Mesothelial cell of epicardium (in vitro differentiated cells): Measurements from ENCODE around the gene TMEM187. TPM values are rescaled to one million over a fixed set of nuclear protein-coding genes. Genes with fewer than 3 reads are reported as not detected.

ENCODE experiments used
- DNase-seq, 2 experiments: peaks; one replicate each; pipeline ENCODE4 v3.0.0; 2021; ENCODE audit warnings: low spot score in 2 of 2; ENCODE audit not compliant: unreplicated experiment in 2 of 2
- H3K27ac Mint-ChIP-seq: 2 replicates; pipeline ENCODE4 v1.8.0; 2021; ENCODE audit warnings: mixed read lengths
- H3K27me3 Mint-ChIP-seq: 2 replicates; pipeline ENCODE4 v1.8.0; 2021; ENCODE audit warnings: low read depth, mixed read lengths
- H3K36me3 Mint-ChIP-seq: 2 replicates; pipeline ENCODE4 v1.8.0; 2021; ENCODE audit warnings: mixed read lengths
- H3K4me1 Mint-ChIP-seq: 2 replicates; pipeline ENCODE4 v1.8.0; 2021; ENCODE audit warnings: mixed read lengths
- H3K4me3 Mint-ChIP-seq: 2 replicates; pipeline ENCODE4 v1.8.0; 2021; ENCODE audit warnings: mild to moderate bottlenecking, moderate library complexity, mixed read lengths
- H3K9me3 Mint-ChIP-seq: 2 replicates; pipeline ENCODE4 v1.8.0; 2021; ENCODE audit warnings: mixed read lengths
- total RNA-seq: library from RNA; stranded (reverse); gene quantifications from 3 replicates; pipeline ENCODE4 v1.2.1, GENCODE V29; 2021
- TF ChIP-seq, protein P1 (sequence below): fragments of 200-600 bp; sonication (generic); IDR thresholded peaks from one replicate; pipeline ENCODE4 v1.5.0; 2021; ENCODE audit warnings: antibody characterized with exemption; ENCODE audit not compliant: unreplicated experiment

TMEM187 gene
- total RNA-seq, 1 donor from 2014 or later: 15.0 TPM

DNA sequence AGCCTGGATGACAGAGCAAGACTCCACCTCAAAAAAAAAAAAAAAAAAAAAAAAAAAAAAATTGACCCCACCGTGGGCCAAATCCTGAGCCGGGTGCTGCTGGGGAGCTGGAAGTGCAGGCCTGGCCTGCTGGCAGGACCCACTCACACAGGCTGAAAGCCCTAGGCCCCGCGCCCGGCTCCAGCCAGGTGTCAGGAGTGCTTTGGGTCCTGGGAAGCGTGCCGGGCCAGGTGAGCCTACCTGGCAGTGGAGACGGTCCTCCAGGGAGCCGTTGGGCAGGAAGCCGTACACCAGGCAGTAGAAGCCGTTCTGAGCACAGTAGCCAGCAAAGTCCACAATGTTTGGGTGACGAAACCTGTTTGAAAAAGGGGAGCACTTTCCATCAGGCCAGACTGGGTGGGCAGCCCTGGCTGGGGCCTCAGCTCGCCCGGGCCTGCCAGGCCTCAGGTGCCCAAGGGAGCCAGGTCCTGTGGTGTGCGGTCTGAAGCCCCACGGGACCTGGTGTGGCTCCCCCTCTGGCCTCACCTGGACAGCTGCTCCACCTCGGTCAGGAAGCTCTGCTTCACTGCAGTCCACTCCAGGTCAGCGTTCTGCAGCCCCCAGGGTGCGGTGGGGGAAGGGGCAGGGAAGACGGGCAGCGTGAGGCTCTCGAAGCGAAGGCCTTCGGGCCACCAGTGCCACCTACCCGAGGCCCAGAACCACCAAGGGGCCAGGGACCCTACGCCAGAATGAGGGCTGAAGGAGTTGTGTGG is 45.4 kb downstream of the TMEM187 start:
- peak overlapping the region; percentile 73 for H3K4me3 Mint-ChIP-seq
- peaks cover 8% of the 10 kb centered on the region for H3K36me3 Mint-ChIP-seq

DNA sequence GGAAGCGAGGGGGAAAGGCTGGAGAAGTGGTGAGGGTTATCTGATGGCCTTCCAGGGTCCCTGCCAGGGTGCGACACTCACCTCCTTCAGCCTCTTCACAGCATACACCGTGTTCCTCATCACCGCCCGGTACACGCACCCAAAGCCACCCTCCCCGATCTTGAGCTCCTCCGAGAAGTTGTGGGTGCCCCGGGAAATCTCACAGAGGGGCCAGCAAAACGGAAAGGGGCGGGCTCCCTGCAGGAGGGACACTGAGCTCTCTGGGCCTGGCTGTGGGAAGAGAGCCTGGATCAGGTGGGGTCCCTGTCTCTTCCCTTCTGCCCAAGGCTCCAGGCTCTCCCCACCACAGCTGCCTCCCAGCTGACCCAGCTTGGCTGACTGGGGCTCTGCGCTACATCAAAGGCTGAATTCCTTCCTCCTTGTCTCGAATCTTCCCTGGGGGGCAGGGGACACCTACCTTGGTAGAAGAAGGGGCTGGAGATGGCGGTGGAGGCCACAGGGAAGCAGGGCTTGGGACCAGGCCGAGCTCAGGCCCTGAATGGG is 46.0 kb downstream of the TMEM187 start:
- Mint-ChIP-seq H3K27ac (peak overlapping the region; percentile 85), H3K4me3 (peak overlapping the region; percentile 73), H3K27me3 (no peaks in the 10 kb centered on the region), H3K4me1 (peaks cover 17% of the 10 kb centered on the region), H3K36me3 (peaks cover 10% of the 10 kb centered on the region), H3K9me3 (peaks cover 4% of the 10 kb centered on the region)
- TF ChIP-seq, protein P1, sequence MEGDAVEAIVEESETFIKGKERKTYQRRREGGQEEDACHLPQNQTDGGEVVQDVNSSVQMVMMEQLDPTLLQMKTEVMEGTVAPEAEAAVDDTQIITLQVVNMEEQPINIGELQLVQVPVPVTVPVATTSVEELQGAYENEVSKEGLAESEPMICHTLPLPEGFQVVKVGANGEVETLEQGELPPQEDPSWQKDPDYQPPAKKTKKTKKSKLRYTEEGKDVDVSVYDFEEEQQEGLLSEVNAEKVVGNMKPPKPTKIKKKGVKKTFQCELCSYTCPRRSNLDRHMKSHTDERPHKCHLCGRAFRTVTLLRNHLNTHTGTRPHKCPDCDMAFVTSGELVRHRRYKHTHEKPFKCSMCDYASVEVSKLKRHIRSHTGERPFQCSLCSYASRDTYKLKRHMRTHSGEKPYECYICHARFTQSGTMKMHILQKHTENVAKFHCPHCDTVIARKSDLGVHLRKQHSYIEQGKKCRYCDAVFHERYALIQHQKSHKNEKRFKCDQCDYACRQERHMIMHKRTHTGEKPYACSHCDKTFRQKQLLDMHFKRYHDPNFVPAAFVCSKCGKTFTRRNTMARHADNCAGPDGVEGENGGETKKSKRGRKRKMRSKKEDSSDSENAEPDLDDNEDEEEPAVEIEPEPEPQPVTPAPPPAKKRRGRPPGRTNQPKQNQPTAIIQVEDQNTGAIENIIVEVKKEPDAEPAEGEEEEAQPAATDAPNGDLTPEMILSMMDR: no peak
- no peak for DNase-seq

More for the DNA sequence above, 45.4 kb downstream of the TMEM187 start:
- Mint-ChIP-seq H3K27me3 (no peaks in the 10 kb centered on the region), H3K27ac (no peak overlapping the region), H3K9me3 (peaks cover under 1% of the 10 kb centered on the region), H3K4me1 (peaks cover 13% of the 10 kb centered on the region)
- no peak for DNase-seq
- TF ChIP-seq, protein P1: no peak

DNA sequence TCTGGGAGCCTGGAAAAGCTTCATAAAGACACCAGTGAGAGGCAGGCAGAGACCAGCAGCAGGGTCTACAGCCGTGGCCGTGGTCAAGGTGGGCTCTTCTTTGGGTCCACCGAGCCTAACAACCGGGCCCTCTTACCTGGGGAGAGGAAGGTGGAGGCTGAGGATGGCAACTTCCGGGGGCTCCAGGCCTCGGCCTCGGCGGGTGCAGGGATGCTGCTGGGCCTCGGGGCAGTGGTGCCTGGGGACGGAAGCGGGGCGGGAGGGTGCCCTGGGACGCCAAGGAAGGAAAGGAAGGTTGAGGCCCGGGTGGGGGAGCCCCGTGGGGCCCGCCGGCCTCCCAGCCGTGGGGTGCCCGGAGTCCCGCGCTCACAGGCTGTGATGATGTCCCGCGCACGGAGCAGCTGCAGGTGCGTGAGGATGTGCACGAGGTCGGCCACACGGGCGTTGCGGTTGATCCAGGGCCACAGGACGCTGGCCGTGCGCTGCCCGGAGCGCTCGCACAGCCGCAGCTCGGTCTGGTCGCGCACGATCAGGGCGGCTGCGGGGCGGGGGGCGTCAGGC is 46.6 kb downstream of the TMEM187 start:
- Mint-ChIP-seq H3K4me3 (peak overlapping the region; percentile 73), H3K9me3 (peaks cover 4% of the 10 kb centered on the region), H3K27ac (peak overlapping the region; percentile 85), H3K4me1 (peaks cover 17% of the 10 kb centered on the region), H3K36me3 (peaks cover 10% of the 10 kb centered on the region), H3K27me3 (no peaks in the 10 kb centered on the region)
- DNase-seq: no peak
- TF ChIP-seq, protein P1: no peak

DNA sequence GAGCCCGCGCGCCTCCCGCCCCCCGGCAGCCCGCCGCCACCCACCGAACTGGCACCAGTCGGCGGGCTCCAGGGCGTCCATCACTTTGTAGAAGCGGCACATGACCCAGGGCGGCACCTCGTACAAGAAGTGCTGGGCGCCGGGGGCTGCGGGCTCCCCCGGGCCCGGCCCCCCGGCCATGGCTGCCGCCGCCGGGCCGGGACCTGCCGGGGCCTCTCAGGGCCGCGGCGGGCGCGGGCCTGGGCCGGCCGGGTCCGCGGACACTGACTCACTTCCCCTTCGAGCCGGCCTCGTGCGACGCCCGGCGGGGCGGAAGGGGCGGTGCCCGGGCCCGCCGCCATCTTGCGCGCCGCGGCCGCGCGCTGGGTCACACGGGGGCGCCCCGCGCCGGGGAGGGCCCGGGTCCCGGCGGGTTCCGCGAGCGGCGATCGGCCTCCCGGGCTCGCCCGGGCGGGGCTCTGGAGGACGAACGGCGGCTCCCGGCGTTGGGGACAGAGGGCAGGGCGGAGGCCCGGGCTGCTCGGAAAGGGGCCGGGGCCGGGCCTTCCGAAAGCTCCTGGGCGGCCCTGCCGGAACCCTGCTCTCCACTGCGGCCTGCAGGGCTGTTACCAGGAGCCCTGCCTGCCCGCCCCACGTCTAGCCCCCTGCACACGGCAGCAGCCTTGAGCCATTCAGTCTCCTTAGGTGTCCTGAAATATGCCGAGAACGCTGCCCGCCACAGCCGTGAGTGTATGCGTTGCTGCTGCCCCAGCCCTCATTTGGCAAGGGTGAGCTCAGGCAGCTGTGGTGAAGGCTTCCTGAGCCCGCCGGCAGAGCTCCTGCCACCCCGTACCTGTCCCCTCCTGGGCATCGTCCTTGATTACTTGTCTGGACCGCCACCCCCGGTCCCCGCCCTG is 47.3 kb downstream of the TMEM187 start, which contains the start of gene IRAK1:
TSS of gene IRAK1 (minus strand) at position 270 of the 896 bp plus-strand sequence. CDS start at position 180, 90 bp downstream.
- H3K9me3 Mint-ChIP-seq: peaks cover 4% of the 10 kb centered on the region
- TF ChIP-seq, protein P1: no peak
- H3K27ac Mint-ChIP-seq: peak within 1 kb of the TSS; percentile 92
- H3K4me3 Mint-ChIP-seq: peak within 1 kb of the TSS; percentile 73
- peaks cover 17% of the 10 kb centered on the region for H3K4me1 Mint-ChIP-seq
- no peaks in the 10 kb centered on the region for H3K27me3 Mint-ChIP-seq
- peaks cover 10% of the 10 kb centered on the region for H3K36me3 Mint-ChIP-seq
- DNase-seq: no peak

DNA sequence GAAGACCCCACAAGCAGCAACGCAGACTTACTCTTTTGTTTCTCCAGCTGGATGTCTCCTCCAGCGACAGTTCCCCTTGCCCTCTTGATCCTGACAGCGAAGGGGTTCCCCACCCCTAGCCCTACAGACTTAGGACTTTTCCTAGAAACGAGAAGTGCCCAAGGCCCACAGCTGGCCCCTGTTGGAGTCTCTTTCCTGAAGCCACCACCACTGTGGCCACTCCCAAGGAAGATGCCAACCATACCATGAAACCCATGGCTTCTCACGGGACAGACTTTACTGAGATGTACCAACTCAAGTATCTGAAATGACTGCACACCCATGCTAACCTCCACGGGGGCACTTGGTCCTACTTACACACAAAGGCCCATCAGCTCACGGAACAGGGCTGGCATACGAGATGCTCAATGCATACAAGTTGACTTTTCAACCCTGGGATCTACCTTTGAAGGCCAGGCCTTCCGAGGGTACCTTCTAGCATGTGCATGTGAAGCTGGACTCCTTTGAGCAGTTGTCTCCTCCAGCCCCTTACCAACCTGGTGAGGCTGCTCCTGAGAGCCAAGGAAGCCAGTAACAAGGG is 48.1 kb downstream of the TMEM187 start:
- H3K4me1 Mint-ChIP-seq: peaks cover 17% of the 10 kb centered on the region
- H3K9me3 Mint-ChIP-seq: peaks cover 4% of the 10 kb centered on the region
- H3K27me3 Mint-ChIP-seq: no peaks in the 10 kb centered on the region
- TF ChIP-seq, protein P1: no peak
- DNase-seq: no peak
- H3K4me3 Mint-ChIP-seq: peak overlapping the region; percentile 72
- H3K36me3 Mint-ChIP-seq: peaks cover 10% of the 10 kb centered on the region
- peak overlapping the region; percentile 92 for H3K27ac Mint-ChIP-seq
